GM12878 (cell line): ENCODE measurements around the gene TTC17. TPM values are rescaled to one million over a fixed set of nuclear protein-coding genes. Genes with fewer than 3 reads are reported as not detected.

Source experiments
- BRCA1 ChIP-seq: IDR thresholded peaks from 2 replicates; pipeline ENCODE4 v1.6.1; 2011; ENCODE audit warnings: low read depth, low read length, improper control_type of control experiment
- CBX3 ChIP-seq: fragments of 200-600 bp; sonication (generic); IDR thresholded peaks from 2 replicates; pipeline ENCODE4 v1.6.1; 2016; ENCODE audit warnings: low read depth, borderline replicate concordance
- CBX5 ChIP-seq: sonication (generic); IDR thresholded peaks from 2 replicates; pipeline ENCODE4 v1.6.1; 2016; ENCODE audit warnings: low read depth, moderate library complexity, mild to moderate bottlenecking, inconsistent platforms
- ESRRA ChIP-seq: IDR thresholded peaks from 2 replicates; pipeline ENCODE4 v1.6.1; 2012; ENCODE audit warnings: mild to moderate bottlenecking, low read length, improper control_type of control experiment
- FOXK2 ChIP-seq: fragments of 450-650 bp; IDR thresholded peaks from 2 replicates; pipeline ENCODE4 v1.6.1; 2017; ENCODE audit warnings: mild to moderate bottlenecking, moderate library complexity
- GATAD2B ChIP-seq: fragments of 450-650 bp; conservative IDR thresholded peaks from 2 replicates; pipeline ENCODE4 v1.6.1; 2017; ENCODE audit warnings: low read depth, mild to moderate bottlenecking, moderate library complexity
- NBN ChIP-seq: fragments of 450-650 bp; IDR thresholded peaks from 2 replicates; pipeline ENCODE4 v1.6.1; 2016
- PAX5 ChIP-seq: IDR thresholded peaks from 2 replicates; pipeline ENCODE4 v1.6.1; 2011; ENCODE audit warnings: low read depth, low read length, borderline replicate concordance
- RCOR1 ChIP-seq: conservative IDR thresholded peaks from 2 replicates; pipeline ENCODE4 v1.6.1; 2012; ENCODE audit warnings: low read depth, low read length, improper control_type of control experiment
- SIN3A ChIP-seq: IDR thresholded peaks from 2 replicates; pipeline ENCODE4 v1.6.1; 2012; ENCODE audit warnings: low read depth, low read length, improper control_type of control experiment
- SIX5 ChIP-seq: IDR thresholded peaks from 2 replicates; pipeline ENCODE4 v1.6.1; 2011; ENCODE audit warnings: mild to moderate bottlenecking, low read depth, low read length, moderate library complexity; ENCODE audit not compliant: severe bottlenecking
- SMAD5 ChIP-seq: IDR thresholded peaks from 2 replicates; pipeline ENCODE4 v1.6.1; 2016; ENCODE audit warnings: antibody characterized with exemption, low read depth
- SUPT20H ChIP-seq: IDR thresholded peaks from 2 replicates; pipeline ENCODE4 v1.6.1; 2011; ENCODE audit warnings: low read depth, mild to moderate bottlenecking, low read length, moderate library complexity, borderline replicate concordance; ENCODE audit not compliant: control insufficient read depth
- TCF12 ChIP-seq: IDR thresholded peaks from 2 replicates; pipeline ENCODE4 v1.6.1; 2011; ENCODE audit warnings: low read depth, mild to moderate bottlenecking, low read length
- USF1 ChIP-seq: IDR thresholded peaks from 2 replicates; pipeline ENCODE4 v1.6.1; 2011; ENCODE audit warnings: borderline replicate concordance, low read depth, mild to moderate bottlenecking, moderate library complexity, mixed read lengths, low read length; ENCODE audit not compliant: insufficient read depth; ENCODE audit errors: extremely low read length
- ZBTB4 ChIP-seq: fragments of 450-650 bp; formaldehyde crosslinking; IDR thresholded peaks from 2 replicates; pipeline ENCODE4 v1.4.0; 2022; ENCODE audit warnings: mild to moderate bottlenecking, moderate library complexity
- ZNF207 ChIP-seq: fragments of 450-650 bp; IDR thresholded peaks from 2 replicates; pipeline ENCODE4 v1.6.1; 2014; ENCODE audit warnings: antibody characterized with exemption, mild to moderate bottlenecking, borderline replicate concordance
- ZNF687 ChIP-seq: fragments of 450-650 bp; IDR thresholded peaks from 2 replicates; pipeline ENCODE4 v1.6.1; 2017; ENCODE audit warnings: mild to moderate bottlenecking, moderate library complexity
- polyA plus RNA-seq, 11 experiments: library from polyadenylated mRNA; depleted of rRNA in 4 of 11; unstranded in 6 of 11; stranded (reverse) in 5 of 11; fragments of >200 nt; fragmentation: Nextera tagmentation in 4 of 11; fragmentation: Illumina TruSeq in 1 of 11; extraction: Ambion mirVana in 4 of 11; extraction: Trizol in 1 of 11; gene quantifications; 1 replicate in 1 of 11; 2 replicates in 10 of 11; pipeline versions ENCODE4 v1.2.1 to v1.2.3, GENCODE V29; 2011 to 2016; ENCODE audit warnings: inconsistent platforms in 2 of 11, missing spikeins in 2 of 11, low read depth in 1 of 11
- total RNA-seq, 4 experiments: library from RNA; depleted of rRNA in 3 of 4; stranded (reverse); fragments of >200 nt in 3 of 4; fragmentation: Illumina TruSeq in 1 of 4; extraction: Trizol in 1 of 4; gene quantifications; 2 replicates each; pipeline versions ENCODE4 v1.2.1 to v1.2.3, GENCODE V29; 2013 to 2021
- TF ChIP-seq, protein P1 (sequence below): fragments of 450-650 bp; IDR thresholded peaks from 2 replicates; pipeline ENCODE4 v1.6.1; 2017; ENCODE audit warnings: antibody characterized with exemption, mild to moderate bottlenecking, moderate library complexity

Gene TTC17
- total and polyA plus RNA-seq, 10 of the 15 experiments (the other 5 are each of a cell fraction or from before 2014, with no cell fraction given): 15.9 to 116 (median 41.5) TPM

DNA sequence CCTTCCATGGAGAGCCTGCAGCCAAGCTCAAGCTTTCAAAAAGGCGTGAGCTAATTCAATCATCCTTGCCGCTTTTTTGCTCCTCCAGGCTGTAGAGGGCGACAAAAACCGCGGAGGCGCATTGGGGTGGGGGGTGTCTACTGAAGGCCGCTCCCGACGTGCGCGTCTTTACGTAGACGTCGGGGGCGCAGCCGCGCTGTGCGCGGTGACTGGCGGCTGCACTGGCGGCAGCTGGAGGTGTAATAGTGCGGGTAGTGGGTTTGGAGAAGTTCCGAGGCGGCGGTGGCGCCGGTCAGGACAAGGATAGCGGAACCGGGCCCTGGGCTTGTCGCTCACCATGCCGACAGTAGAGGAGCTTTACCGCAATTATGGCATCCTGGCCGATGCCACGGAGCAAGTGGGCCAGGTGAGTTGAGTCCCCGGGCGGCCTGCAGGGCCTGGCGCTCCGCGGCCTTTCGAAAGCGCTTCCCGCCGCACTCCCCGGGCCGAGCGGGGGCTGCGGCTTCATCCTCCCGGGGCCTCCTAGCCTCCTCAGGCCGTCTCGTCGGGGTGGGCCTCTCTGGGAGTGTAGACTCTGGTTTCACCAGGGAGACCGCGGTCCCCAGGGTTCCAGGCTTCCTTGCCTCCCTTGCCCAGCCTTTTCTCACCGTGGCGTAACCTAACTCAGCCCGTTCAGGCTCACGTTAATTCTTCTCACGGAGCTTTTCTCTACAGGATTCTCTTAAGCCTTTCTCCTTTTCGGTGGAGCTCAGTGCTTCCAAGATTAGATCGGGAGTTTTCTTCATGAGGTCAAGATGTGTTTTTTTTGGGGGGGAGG lies 46.7 kb upstream of the TTC17 start, which contains the start of gene API5 (continued):
- no peak for TF ChIP-seq USF1
- peak; percentile 68; the same call in 1 of the 2 replicates for TF ChIP-seq ZNF207
- peak; percentile 59; the same call in 1 of the 2 replicates for TF ChIP-seq SMAD5
- TF ChIP-seq NBN: peak; percentile 63; the same call in 1 of the 2 replicates
- TF ChIP-seq ESRRA: peak; percentile 55; the same call in 1 of the 2 replicates
- TF ChIP-seq SIN3A: peak; percentile 86
- TF ChIP-seq TCF12: peak; percentile 83; the same call in 1 of the 2 replicates
- TF ChIP-seq SUPT20H: no peak
- TF ChIP-seq SIX5: peak; percentile 35
- TF ChIP-seq PAX5: peak; percentile 55; the same call in 1 of the 2 replicates
- TF ChIP-seq RCOR1: no peak
- TF ChIP-seq, protein P1, sequence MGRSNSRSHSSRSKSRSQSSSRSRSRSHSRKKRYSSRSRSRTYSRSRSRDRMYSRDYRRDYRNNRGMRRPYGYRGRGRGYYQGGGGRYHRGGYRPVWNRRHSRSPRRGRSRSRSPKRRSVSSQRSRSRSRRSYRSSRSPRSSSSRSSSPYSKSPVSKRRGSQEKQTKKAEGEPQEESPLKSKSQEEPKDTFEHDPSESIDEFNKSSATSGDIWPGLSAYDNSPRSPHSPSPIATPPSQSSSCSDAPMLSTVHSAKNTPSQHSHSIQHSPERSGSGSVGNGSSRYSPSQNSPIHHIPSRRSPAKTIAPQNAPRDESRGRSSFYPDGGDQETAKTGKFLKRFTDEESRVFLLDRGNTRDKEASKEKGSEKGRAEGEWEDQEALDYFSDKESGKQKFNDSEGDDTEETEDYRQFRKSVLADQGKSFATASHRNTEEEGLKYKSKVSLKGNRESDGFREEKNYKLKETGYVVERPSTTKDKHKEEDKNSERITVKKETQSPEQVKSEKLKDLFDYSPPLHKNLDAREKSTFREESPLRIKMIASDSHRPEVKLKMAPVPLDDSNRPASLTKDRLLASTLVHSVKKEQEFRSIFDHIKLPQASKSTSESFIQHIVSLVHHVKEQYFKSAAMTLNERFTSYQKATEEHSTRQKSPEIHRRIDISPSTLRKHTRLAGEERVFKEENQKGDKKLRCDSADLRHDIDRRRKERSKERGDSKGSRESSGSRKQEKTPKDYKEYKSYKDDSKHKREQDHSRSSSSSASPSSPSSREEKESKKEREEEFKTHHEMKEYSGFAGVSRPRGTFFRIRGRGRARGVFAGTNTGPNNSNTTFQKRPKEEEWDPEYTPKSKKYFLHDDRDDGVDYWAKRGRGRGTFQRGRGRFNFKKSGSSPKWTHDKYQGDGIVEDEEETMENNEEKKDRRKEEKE: no peak
- no peak for TF ChIP-seq CBX3
- no peak for TF ChIP-seq ZNF687
- TF ChIP-seq FOXK2: no peak
- TF ChIP-seq BRCA1: no peak
- no peak for TF ChIP-seq ZBTB4 (CRISPR knock-in tag)
- TF ChIP-seq GATAD2B: peak; percentile 60
- peak; percentile 76 for TF ChIP-seq CBX5
